BJ (cell line): ENCODE data around the gene SOX1. TPM values are rescaled to one million over a fixed set of nuclear protein-coding genes. Genes with fewer than 3 reads are reported as not detected.

Experiments used
- CTCF ChIA-PET: fragments of 350-600 bp; formaldehyde crosslinking; extraction: SDS; loops from one replicate; lab custom pipeline; 2021; ENCODE audit warnings: antibody characterized with exemption, inconsistent platforms; lab: Yijun Ruan, JAX
- POLR2A ChIA-PET: fragments of 300-600 bp; sonication (Branson Sonifier 250); formaldehyde crosslinking; extraction: SDS; loops from one replicate; lab custom pipeline; 2021; ENCODE audit warnings: antibody characterized with exemption; lab: Charles Lee
- DNase-seq: peaks from one replicate; pipeline ENCODE4 v3.0.0-alpha.2; 2011; ENCODE audit warnings: low read depth
- H3K27me3 ChIP-seq: 2 replicates; pipeline ENCODE4 v1.6.0; 2011; ENCODE audit warnings: low read length; ENCODE audit not compliant: control insufficient read depth, insufficient read depth
- H3K36me3 ChIP-seq: 2 replicates; pipeline ENCODE4 v1.5.1; 2011; ENCODE audit warnings: low read length; ENCODE audit not compliant: control insufficient read depth, insufficient read depth
- H3K4me3 ChIP-seq: 2 replicates; pipeline ENCODE4 v1.5.1; 2011; ENCODE audit warnings: low read depth, mild to moderate bottlenecking, control low read depth, low read length
- polyA plus RNA-seq: library from polyadenylated mRNA; depleted of rRNA; stranded (reverse); fragments of >200 nt; gene quantifications from 2 replicates; pipeline ENCODE4 v1.2.3, GENCODE V29; 2011
- TF ChIP-seq, protein P1 (sequence below): IDR thresholded peaks from 2 replicates; pipeline ENCODE4 v1.5.1; 2011; ENCODE audit warnings: low read depth, mild to moderate bottlenecking, control low read depth, inconsistent platforms, low read length, moderate library complexity; ENCODE audit not compliant: insufficient read depth

SOX1 gene
- polyA plus RNA-seq, 1 experiment: not detected

DNA sequence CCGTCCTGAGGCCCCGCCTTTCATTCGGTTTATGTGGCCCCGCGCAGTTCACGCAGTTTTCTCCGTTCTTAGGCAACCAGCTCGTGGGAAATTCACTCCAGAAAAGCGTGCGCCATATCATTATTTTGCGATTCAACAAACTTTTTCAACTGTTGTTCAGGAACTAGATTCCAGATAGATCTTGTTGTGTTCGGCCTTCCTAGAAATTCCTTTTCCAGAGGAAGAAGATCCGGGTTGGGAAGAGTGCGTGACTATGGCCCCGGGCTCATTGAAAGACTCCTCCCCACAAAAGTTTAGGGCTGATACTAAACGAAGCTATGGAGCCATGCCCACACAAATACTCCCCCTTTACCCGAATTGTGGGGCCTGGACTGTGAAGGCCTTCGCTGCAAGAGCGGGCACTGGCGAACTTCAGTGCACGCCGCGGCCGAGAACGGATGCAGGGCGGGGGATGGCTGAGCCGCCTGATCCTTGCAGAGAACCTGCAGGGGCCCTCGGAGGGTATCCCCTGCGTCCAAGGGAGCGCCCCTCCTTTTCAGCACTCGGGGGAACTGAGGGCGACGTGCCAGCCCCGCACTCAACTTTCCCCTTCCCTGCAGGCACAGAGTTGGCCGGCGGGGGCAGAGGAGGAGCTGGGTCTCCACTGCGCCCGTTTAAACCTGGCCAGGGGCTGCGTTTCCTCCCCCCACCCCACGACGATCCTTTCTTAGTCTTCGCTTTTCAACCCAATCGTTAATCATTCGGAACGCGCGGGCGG lies 904 bp upstream of the SOX1 start:
- POLR2A ChIA-PET: no interaction called here
- DNase-seq: no peak
- Histone ChIP-seq H3K4me3 (no peak overlapping the region), H3K36me3 (no peaks in the 10 kb centered on the region), H3K27me3 (peaks cover 41% of the 10 kb centered on the region)
- TF ChIP-seq, protein P1, sequence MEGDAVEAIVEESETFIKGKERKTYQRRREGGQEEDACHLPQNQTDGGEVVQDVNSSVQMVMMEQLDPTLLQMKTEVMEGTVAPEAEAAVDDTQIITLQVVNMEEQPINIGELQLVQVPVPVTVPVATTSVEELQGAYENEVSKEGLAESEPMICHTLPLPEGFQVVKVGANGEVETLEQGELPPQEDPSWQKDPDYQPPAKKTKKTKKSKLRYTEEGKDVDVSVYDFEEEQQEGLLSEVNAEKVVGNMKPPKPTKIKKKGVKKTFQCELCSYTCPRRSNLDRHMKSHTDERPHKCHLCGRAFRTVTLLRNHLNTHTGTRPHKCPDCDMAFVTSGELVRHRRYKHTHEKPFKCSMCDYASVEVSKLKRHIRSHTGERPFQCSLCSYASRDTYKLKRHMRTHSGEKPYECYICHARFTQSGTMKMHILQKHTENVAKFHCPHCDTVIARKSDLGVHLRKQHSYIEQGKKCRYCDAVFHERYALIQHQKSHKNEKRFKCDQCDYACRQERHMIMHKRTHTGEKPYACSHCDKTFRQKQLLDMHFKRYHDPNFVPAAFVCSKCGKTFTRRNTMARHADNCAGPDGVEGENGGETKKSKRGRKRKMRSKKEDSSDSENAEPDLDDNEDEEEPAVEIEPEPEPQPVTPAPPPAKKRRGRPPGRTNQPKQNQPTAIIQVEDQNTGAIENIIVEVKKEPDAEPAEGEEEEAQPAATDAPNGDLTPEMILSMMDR: no peak
- CTCF ChIA-PET: interaction anchor here (0.6 to 1.0 kb wide), 2 partner anchors 9 to 436 kb away, joined by 3 read pairs; no protein-coding TSS in a partner anchor

DNA sequence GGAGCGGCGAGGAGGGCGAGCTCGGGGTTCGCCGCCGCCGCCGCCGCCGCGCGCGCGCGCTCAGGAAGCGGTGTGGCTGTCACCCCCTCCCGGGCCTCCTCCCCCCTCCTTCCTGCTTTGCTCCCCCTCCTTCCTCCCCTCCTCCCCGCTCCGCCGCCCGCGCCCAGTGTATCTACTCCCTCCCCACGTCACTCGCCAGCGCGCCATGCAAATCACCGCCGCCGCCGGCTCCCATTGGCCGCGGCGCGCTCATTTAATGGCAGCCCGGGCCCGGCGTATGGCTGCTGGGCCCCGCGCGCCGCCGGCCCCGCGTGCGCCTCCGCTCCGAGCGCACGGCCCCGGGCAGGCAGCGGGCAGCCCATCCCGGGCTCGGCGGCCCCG lies 335 bp upstream of the SOX1 start:
- peaks cover 43% of the 10 kb centered on the region for H3K27me3 ChIP-seq
- no peaks in the 10 kb centered on the region for H3K36me3 ChIP-seq
- CTCF ChIA-PET: interaction anchor here (0.6 kb wide), 1 partner anchor 436 kb away, joined by 3 read pairs; no protein-coding TSS in a partner anchor
- POLR2A ChIA-PET: no interaction called here
- TF ChIP-seq, protein P1: no peak
- DNase-seq: no peak
- no peak overlapping the region for H3K4me3 ChIP-seq

DNA sequence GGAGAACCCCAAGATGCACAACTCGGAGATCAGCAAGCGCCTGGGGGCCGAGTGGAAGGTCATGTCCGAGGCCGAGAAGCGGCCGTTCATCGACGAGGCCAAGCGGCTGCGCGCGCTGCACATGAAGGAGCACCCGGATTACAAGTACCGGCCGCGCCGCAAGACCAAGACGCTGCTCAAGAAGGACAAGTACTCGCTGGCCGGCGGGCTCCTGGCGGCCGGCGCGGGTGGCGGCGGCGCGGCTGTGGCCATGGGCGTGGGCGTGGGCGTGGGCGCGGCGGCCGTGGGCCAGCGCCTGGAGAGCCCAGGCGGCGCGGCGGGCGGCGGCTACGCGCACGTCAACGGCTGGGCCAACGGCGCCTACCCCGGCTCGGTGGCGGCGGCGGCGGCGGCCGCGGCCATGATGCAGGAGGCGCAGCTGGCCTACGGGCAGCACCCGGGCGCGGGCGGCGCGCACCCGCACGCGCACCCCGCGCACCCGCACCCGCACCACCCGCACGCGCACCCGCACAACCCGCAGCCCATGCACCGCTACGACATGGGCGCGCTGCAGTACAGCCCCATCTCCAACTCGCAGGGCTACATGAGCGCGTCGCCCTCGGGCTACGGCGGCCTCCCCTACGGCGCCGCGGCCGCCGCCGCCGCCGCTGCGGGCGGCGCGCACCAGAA lies 1.1 kb downstream of the SOX1 start:
- ChIA-PET CTCF (no interaction called here), POLR2A (no interaction called here)
- peaks cover 44% of the 10 kb centered on the region for H3K27me3 ChIP-seq
- DNase-seq: no peak
- H3K36me3 ChIP-seq: no peaks in the 10 kb centered on the region
- TF ChIP-seq, protein P1: no peak
- H3K4me3 ChIP-seq: no peak overlapping the region

DNA sequence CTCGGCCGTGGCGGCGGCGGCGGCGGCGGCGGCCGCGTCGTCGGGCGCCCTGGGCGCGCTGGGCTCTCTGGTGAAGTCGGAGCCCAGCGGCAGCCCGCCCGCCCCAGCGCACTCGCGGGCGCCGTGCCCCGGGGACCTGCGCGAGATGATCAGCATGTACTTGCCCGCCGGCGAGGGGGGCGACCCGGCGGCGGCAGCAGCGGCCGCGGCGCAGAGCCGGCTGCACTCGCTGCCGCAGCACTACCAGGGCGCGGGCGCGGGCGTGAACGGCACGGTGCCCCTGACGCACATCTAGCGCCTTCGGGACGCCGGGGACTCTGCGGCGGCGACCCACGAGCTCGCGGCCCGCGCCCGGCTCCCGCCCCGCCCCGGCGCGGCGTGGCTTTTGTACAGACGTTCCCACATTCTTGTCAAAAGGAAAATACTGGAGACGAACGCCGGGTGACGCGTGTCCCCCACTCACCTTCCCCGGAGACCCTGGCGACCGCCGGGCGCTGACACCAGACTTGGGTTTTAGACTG lies 1.7 kb downstream of the SOX1 start:
- POLR2A ChIA-PET: no interaction called here
- DNase-seq: no peak
- TF ChIP-seq, protein P1: no peak
- peaks cover 40% of the 10 kb centered on the region for H3K27me3 ChIP-seq
- no peak overlapping the region for H3K4me3 ChIP-seq
- CTCF ChIA-PET: no interaction called here
- no peaks in the 10 kb centered on the region for H3K36me3 ChIP-seq
